A549 treated with dexamethasone at 1 μM for 4 hours (cell line): Measurements from ENCODE around the gene ATP1A2. TPM values are rescaled to one million over a fixed set of nuclear protein-coding genes. Genes with fewer than 3 reads are reported as not detected.

Experiments used
- total RNA-seq: library from RNA; stranded (reverse); fragments of 200-300 nt; extraction: Qiagen RNA extraction; gene quantifications from 5 replicates; pipeline ENCODE4 v1.2.3, GENCODE V29; 2022

The ATP1A2 gene
- total RNA-seq: 0.05 to 0.19 TPM (median 0.08 TPM) in 5 replicates

GRCh38 chr1:160115545-160116282, at the start of gene ATP1A2:
ATP1A2 (plus strand) TSS chr1:160115759; CDS start chr1:160115862, 103 bp downstream.

GRCh38 chr1:160069460-160070231, 45.9 kb upstream of the ATP1A2 start, which contains the start of gene KCNJ10:
KCNJ10 (minus strand) TSS chr1:160070160; CDS start chr1:160042532, 27,628 bp downstream.

GRCh38 chr1:160081261-160081936, 34.2 kb upstream of the ATP1A2 start, which contains the start of gene KCNJ9:
KCNJ9 (plus strand) TSS chr1:160081538; CDS start chr1:160084031, 2,493 bp downstream.

GRCh38 chr1:160097911-160098851, 17.4 kb upstream of the ATP1A2 start, which contains the start of gene IGSF8:
IGSF8 (minus strand) TSS chr1:160098619; CDS start chr1:160098472, 147 bp downstream.

GRCh38 chr1:160151303-160151702, 35.7 kb downstream of the ATP1A2 start, which contains the start of gene ATP1A4:
ATP1A4 (plus strand) TSS chr1:160151603; CDS start chr1:160152041, 438 bp downstream.

GRCh38 chr1:160189649-160190625, 74.4 kb downstream of the ATP1A2 start, which contains the start of gene CASQ1:
CASQ1 (plus strand) TSS chr1:160190575; CDS start chr1:160190752, 177 bp downstream.

Other genes with a start within 250 kb of the ATP1A2 start
- gene CFAP45, start 215.6 kb upstream of the ATP1A2 start, total RNA-seq: 0.53 to 0.80 TPM (median 0.75 TPM) in 5 replicates
- 973 to 1,007 TPM (median 994 TPM) in 5 replicates for gene TAGLN2, start 190.3 kb upstream of the ATP1A2 start, total RNA-seq
- 0.14 to 0.21 TPM (median 0.19 TPM) in 5 replicates for gene IGSF9, start 170.1 kb upstream of the ATP1A2 start, total RNA-seq
- gene SLAMF9, start 161.5 kb upstream of the ATP1A2 start, total RNA-seq: 0.22 to 0.43 TPM (median 0.37 TPM) in 5 replicates
- gene PIGM, start 83.8 kb upstream of the ATP1A2 start, total RNA-seq: 4.0 to 4.9 TPM (median 4.5 TPM) in 5 replicates
- not detected in 5 replicates for gene KCNJ10, start 45.6 kb upstream of the ATP1A2 start, total RNA-seq
- gene KCNJ9, start 34.2 kb upstream of the ATP1A2 start, total RNA-seq: not detected in 5 replicates
- gene IGSF8, start 17.1 kb upstream of the ATP1A2 start, total RNA-seq: 5.7 to 9.9 TPM (median 8.8 TPM) in 5 replicates
- not detected in 5 replicates for gene ATP1A4, start 35.8 kb downstream of the ATP1A2 start, total RNA-seq
- gene CASQ1, start 74.8 kb downstream of the ATP1A2 start, total RNA-seq: 0.14 TPM in 1 of 5 replicates, not detected in the others
- 184 to 201 TPM (median 189 TPM) in 5 replicates for gene PEA15, start 89.6 kb downstream of the ATP1A2 start, total RNA-seq
- 35.2 to 54.7 TPM (median 50.2 TPM) in 5 replicates for gene DCAF8, start 146.8 kb downstream of the ATP1A2 start, total RNA-seq
- gene PEX19, start 169.4 kb downstream of the ATP1A2 start, total RNA-seq: 20.8 to 25.2 TPM (median 23.4 TPM) in 5 replicates
- 77.3 to 90.4 TPM (median 86.3 TPM) in 5 replicates for gene COPA, start 227.5 kb downstream of the ATP1A2 start, total RNA-seq
- 41.5 to 54.5 TPM (median 51.5 TPM) in 5 replicates for gene NCSTN, start 227.6 kb downstream of the ATP1A2 start, total RNA-seq